Hepatocyte (in vitro differentiated cells): ENCODE results near the gene GPHN.

Experiments used
- EZH2 ChIP-seq: fragments of 200-600 bp; sonication (generic); IDR thresholded peaks from 2 replicates; pipeline ENCODE4 v1.6.1; 2016; ENCODE audit warnings: antibody characterized with exemption, mild to moderate bottlenecking, borderline replicate concordance
- TF ChIP-seq, protein P1 (sequence below): fragments of 200-600 bp; sonication (generic); IDR thresholded peaks from 2 replicates; pipeline ENCODE4 v1.5.1; 2016; ENCODE audit warnings: antibody characterized with exemption, mild to moderate bottlenecking; ENCODE audit not compliant: poor library complexity

DNA sequence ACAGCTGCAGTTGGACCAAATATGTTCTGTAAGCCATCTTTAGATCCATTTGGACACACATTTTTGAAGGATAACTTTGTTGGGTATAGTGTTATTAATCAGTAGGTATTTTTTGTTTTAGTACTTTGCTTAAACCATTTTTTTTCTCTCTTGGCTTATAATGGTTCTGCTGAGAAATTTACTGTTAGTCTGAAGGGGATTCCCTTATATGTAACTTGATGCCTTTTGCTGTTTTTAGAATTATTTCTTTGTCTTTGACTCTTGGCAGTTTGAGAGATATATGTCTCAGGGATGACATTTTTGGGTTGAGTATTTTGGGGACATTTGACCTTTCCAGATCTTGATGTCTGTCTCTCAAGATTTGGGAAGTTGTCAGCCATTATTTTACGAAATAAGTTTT lies 169.8 kb downstream of the GPHN start:
- TF ChIP-seq, protein P1, sequence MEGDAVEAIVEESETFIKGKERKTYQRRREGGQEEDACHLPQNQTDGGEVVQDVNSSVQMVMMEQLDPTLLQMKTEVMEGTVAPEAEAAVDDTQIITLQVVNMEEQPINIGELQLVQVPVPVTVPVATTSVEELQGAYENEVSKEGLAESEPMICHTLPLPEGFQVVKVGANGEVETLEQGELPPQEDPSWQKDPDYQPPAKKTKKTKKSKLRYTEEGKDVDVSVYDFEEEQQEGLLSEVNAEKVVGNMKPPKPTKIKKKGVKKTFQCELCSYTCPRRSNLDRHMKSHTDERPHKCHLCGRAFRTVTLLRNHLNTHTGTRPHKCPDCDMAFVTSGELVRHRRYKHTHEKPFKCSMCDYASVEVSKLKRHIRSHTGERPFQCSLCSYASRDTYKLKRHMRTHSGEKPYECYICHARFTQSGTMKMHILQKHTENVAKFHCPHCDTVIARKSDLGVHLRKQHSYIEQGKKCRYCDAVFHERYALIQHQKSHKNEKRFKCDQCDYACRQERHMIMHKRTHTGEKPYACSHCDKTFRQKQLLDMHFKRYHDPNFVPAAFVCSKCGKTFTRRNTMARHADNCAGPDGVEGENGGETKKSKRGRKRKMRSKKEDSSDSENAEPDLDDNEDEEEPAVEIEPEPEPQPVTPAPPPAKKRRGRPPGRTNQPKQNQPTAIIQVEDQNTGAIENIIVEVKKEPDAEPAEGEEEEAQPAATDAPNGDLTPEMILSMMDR: no peak
- no peak for TF ChIP-seq EZH2
